Measurements from ENCODE around the gene TOGARAM2. TPM values are rescaled to one million over a fixed set of nuclear protein-coding genes. Genes with fewer than 3 reads are reported as not detected.

TOGARAM2 gene
- polyA plus RNA-seq, 1 donor (not counting 4 experiments of a cell fraction or from before 2014, with no cell fraction given) = 0.10 TPM

- Histone ChIP-seq H3K27me3 (ENCODE audit: control insufficient read depth, extremely low read depth, insufficient read depth, low read length) (peaks cover 3% of the 10 kb centered on the region), H3K4me1 (ENCODE audit: control insufficient read depth, extremely low read depth, insufficient read depth, low read length) (peaks cover 24% of the 10 kb centered on the region), H3K79me2 (ENCODE audit: control insufficient read depth, insufficient read depth, low read length) (no peaks in the 10 kb centered on the region), H2AFZ (ENCODE audit: control insufficient read depth, low read length) (no peak overlapping the region), H3K9me3 (ENCODE audit: control insufficient read depth, low read depth, low read length) (no peaks in the 10 kb centered on the region), H4K20me1 (ENCODE audit: control insufficient read depth, extremely low read depth, insufficient read depth, low read length) (no peaks in the 10 kb centered on the region), H3K9me1 (ENCODE audit: control insufficient read depth, extremely low read depth, insufficient read depth, low read length) (no peaks in the 10 kb centered on the region), H3K9ac (ENCODE audit: control insufficient read depth, extremely low read depth, insufficient read depth, low read length) (no peak overlapping the region), H3K36me3 (ENCODE audit: control insufficient read depth in 2 of 2, extremely low read depth in 1 of 2, insufficient read depth in 2 of 2, low read length in 2 of 2) (no peaks in the 10 kb centered on the region), H3K4me2 (ENCODE audit: control insufficient read depth, extremely low read depth, insufficient read depth, low read depth, low read length) (no peak overlapping the region), H3K27ac (ENCODE audit: control insufficient read depth, insufficient read depth, low read length) (no peak overlapping the region), H3K4me3 (ENCODE audit: control insufficient read depth in 2 of 3, extremely low read depth in 1 of 3, insufficient read depth in 2 of 3, low read depth in 1 of 3, low read length in 3 of 3) (no peak overlapping the region)
- TF ChIP-seq EZH2 (IDR thresholded peaks at IDR 0.05; ENCODE audit: low read length) (no peak), CTCF (optimal IDR thresholded peaks at IDR 0.05 in 1 of 3, IDR thresholded peaks at IDR 0.05 in 1 of 3, conservative IDR thresholded peaks at IDR 0.05 in 1 of 3; ENCODE audit: extremely low read depth in 1 of 3, insufficient read depth in 2 of 3, low read length in 3 of 3) (no peak)
- FAIRE-seq (no peak), DNase-seq (ENCODE audit: low read depth, low spot score) (no peak)
- dilution Hi-C loops (cut with MboI; ENCODE audit: extremely low pct_ligation_motif_present, low sequenced_read_pairs) = loop anchor here (25.0 kb wide), 1 partner anchor 116 kb away; no protein-coding TSS in a partner anchor
Measured at GRCh38 chr2:29071032-29071975, 90.2 kb downstream of the TOGARAM2 start.

- Histone ChIP-seq H3K36me3 (ENCODE audit: control insufficient read depth in 2 of 2, extremely low read depth in 1 of 2, insufficient read depth in 2 of 2, low read length in 2 of 2) (no peaks in the 10 kb centered on the region), H2AFZ (ENCODE audit: control insufficient read depth, low read length) (no peak overlapping the region), H3K4me1 (ENCODE audit: control insufficient read depth, extremely low read depth, insufficient read depth, low read length) (peaks cover 15% of the 10 kb centered on the region), H3K9ac (ENCODE audit: control insufficient read depth, extremely low read depth, insufficient read depth, low read length) (no peak overlapping the region), H4K20me1 (ENCODE audit: control insufficient read depth, extremely low read depth, insufficient read depth, low read length) (no peaks in the 10 kb centered on the region), H3K9me3 (ENCODE audit: control insufficient read depth, low read depth, low read length) (no peaks in the 10 kb centered on the region), H3K27me3 (ENCODE audit: control insufficient read depth, extremely low read depth, insufficient read depth, low read length) (peaks cover 3% of the 10 kb centered on the region), H3K27ac (ENCODE audit: control insufficient read depth, insufficient read depth, low read length) (no peak overlapping the region), H3K4me2 (ENCODE audit: control insufficient read depth, extremely low read depth, insufficient read depth, low read depth, low read length) (no peak overlapping the region), H3K79me2 (ENCODE audit: control insufficient read depth, insufficient read depth, low read length) (no peaks in the 10 kb centered on the region), H3K4me3 (ENCODE audit: control insufficient read depth in 2 of 3, extremely low read depth in 1 of 3, insufficient read depth in 2 of 3, low read depth in 1 of 3, low read length in 3 of 3) (no peak overlapping the region), H3K9me1 (ENCODE audit: control insufficient read depth, extremely low read depth, insufficient read depth, low read length) (no peaks in the 10 kb centered on the region)
- no peak for FAIRE-seq
- dilution Hi-C loops (cut with MboI; ENCODE audit: extremely low pct_ligation_motif_present, low sequenced_read_pairs) = loop anchor here (25.0 kb wide), 1 partner anchor 115 kb away; no protein-coding TSS in a partner anchor
- no peak for TF ChIP-seq EZH2 (IDR thresholded peaks at IDR 0.05; ENCODE audit: low read length)
- DNase-seq (ENCODE audit: low read depth, low spot score) = no peak
Measured at GRCh38 chr2:29072251-29072650, 91.2 kb downstream of the TOGARAM2 start.

All from keratinocyte (primary cell).